ENCODE data around the gene PATE1.
A peak's percentile ranks its signal among the peaks of the same experiment; 100 is the strongest.
"Not testable (repeated sequence)": the region's sequence is repeated elsewhere in the genome, so short reads cannot be mapped to it uniquely, and the experiment has no call there.

The PATE1 gene, protein sequence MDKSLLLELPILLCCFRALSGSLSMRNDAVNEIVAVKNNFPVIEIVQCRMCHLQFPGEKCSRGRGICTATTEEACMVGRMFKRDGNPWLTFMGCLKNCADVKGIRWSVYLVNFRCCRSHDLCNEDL

DNA sequence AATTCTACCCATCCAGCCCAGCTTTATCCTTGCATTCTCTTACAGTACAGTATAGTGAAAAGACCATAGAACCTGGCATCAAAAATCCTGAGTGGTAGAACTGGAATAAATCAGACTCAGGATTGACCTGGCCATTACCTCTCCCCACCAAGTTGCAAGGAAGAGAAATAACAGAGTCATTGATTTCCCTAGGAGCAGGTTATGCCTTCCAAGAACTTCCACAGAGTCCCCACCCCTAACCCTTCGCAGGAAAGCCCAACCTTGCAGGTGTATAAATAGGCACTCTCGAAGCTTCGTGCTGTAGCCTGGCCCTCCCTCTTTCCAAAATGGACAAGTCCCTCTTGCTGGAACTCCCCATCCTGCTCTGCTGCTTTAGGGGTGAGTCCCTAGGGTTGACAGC is at the start of gene PATE1:
TSS of gene PATE1 (plus strand) at position 301 of the 400 bp plus-strand sequence. CDS start at position 327, 26 bp downstream.
- DNase-seq (ENCODE audit: low read depth): no peak
- no peak within 1 kb of the TSS for H3K4me3 ChIP-seq (ENCODE audit: low read length)
- TF ChIP-seq, protein P1, sequence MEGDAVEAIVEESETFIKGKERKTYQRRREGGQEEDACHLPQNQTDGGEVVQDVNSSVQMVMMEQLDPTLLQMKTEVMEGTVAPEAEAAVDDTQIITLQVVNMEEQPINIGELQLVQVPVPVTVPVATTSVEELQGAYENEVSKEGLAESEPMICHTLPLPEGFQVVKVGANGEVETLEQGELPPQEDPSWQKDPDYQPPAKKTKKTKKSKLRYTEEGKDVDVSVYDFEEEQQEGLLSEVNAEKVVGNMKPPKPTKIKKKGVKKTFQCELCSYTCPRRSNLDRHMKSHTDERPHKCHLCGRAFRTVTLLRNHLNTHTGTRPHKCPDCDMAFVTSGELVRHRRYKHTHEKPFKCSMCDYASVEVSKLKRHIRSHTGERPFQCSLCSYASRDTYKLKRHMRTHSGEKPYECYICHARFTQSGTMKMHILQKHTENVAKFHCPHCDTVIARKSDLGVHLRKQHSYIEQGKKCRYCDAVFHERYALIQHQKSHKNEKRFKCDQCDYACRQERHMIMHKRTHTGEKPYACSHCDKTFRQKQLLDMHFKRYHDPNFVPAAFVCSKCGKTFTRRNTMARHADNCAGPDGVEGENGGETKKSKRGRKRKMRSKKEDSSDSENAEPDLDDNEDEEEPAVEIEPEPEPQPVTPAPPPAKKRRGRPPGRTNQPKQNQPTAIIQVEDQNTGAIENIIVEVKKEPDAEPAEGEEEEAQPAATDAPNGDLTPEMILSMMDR (IDR thresholded peaks at IDR 0.05; ENCODE audit: insufficient read depth, low read depth, low read length, missing control alignments): no peak

DNA sequence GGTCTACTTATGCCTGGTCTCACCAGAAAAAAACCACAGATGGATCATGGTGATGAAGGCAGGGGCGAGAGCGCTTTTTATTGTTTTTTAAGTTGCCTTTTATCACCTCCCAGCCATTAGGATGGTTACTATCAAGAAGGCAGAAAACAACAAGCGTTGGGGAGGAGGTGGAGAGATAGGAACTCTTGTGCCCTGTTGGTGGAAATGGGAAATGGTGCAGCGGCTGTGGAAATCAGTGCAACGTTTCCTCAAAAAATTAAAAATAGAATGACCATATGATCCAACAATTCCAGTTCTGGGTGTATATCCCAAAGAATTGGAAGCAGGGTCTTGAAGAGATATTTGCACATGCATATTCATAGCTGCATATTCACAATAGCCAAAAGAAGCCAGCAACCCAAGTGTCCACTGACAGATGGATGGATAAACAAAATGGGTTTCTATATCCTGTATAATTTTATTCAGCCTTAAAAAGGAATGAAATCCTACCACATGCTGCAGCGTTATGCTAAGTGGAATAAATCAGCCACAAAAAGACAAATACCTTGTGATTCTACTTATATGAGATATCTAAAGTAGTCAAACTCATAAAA is 45.0 kb upstream of the PATE1 start:
- TF ChIP-seq, protein P1 (IDR thresholded peaks at IDR 0.05; ENCODE audit: insufficient read depth, low read depth, low read length, missing control alignments): no peak
- no peak overlapping the region for H3K4me3 ChIP-seq (ENCODE audit: low read length)
- no peak for DNase-seq (ENCODE audit: low read depth)

GRCh38 chr11:125701858-125702621 is 44.0 kb upstream of the PATE1 start:
- H3K4me3 ChIP-seq (ENCODE audit: low read length): no peak overlapping the region
- no peak for DNase-seq (ENCODE audit: low read depth)
- TF ChIP-seq, protein P1 (IDR thresholded peaks at IDR 0.05; ENCODE audit: insufficient read depth, low read depth, low read length, missing control alignments): no peak

- DNase-seq (ENCODE audit: low read depth); H3K4me3 ChIP-seq (ENCODE audit: low read length): not testable (repeated sequence)
Measured at GRCh38 chr11:125704686-125705085, 41.4 kb upstream of the PATE1 start.

DNA sequence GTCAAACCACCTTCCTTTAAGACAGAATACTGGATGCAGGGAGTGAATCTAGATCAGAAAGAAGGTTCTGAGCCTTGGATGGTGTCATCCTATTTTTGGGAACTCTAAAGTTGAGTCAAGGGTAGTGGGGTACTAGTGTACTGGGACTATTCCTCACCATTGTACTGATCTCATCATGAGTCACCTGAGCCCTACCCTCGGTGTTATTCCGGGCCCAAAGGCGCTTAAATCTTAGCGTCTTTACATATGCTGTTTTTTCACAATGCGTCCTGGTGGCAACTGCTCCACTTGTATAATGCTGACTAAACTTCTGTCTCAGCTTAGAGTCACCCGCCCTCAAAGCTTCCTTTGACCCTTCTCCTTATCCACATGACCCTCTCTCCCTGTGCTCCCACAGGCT is 25.3 kb upstream of the PATE1 start:
- TF ChIP-seq, protein P1 (IDR thresholded peaks at IDR 0.05; ENCODE audit: insufficient read depth, low read depth, low read length, missing control alignments): no peak
- DNase-seq (ENCODE audit: low read depth): peak; percentile 11

GRCh38 chr11:125724125-125724524 is 22.0 kb upstream of the PATE1 start:
- no peak overlapping the region for H3K4me3 ChIP-seq (ENCODE audit: low read length)
- TF ChIP-seq, protein P1 (IDR thresholded peaks at IDR 0.05; ENCODE audit: insufficient read depth, low read depth, low read length, missing control alignments): peak; percentile 25

More for the DNA sequence above, 25.3 kb upstream of the PATE1 start:
- no peak overlapping the region for H3K4me3 ChIP-seq (ENCODE audit: low read length)

DNA sequence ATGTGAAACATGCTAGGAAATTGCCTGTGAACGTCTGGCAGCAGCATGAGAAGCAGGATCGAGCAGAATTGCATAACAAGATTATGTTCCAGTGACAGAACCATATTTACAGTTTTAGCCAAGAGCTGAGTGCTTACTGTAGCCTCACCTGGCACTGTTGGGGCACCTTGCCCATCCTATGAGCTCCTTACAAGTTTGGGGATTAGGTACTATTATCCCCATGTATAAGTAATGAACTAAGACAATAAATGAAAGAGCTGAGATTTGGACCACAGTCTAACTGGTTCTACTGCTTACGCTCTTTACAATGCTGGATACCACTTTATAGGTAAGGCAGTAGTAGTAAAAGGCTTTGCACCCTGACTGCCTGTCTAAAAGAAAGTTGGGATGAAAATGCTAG is 17.1 kb upstream of the PATE1 start:
- no peak for DNase-seq (ENCODE audit: low read depth)
- TF ChIP-seq, protein P1 (IDR thresholded peaks at IDR 0.05; ENCODE audit: insufficient read depth, low read depth, low read length, missing control alignments): no peak
- H3K4me3 ChIP-seq (ENCODE audit: low read length): no peak overlapping the region

More at GRCh38 chr11:125724125-125724524, 22.0 kb upstream of the PATE1 start:
- peak; percentile 29 for DNase-seq (ENCODE audit: low read depth)
